HepG2 (cell line): Measurements from ENCODE around the gene FBXO10. TPM values are rescaled to one million over a fixed set of nuclear protein-coding genes. Genes with fewer than 3 reads are reported as not detected.

Experiments
- CC2D1A ChIP-seq: sonication (generic); formaldehyde crosslinking; IDR thresholded peaks from 2 replicates; pipeline ENCODE4 v1.8.1; 2023; ENCODE audit warnings: mild to moderate bottlenecking, missing genetic modification reagents
- DR1 ChIP-seq: sonication (generic); formaldehyde crosslinking; IDR thresholded peaks from 2 replicates; pipeline ENCODE4 v1.8.0; 2021; ENCODE audit warnings: mild to moderate bottlenecking, missing genetic modification reagents, inconsistent platforms
- DRAP1 ChIP-seq: IDR thresholded peaks from 2 replicates; pipeline ENCODE4 v1.6.1; 2016; ENCODE audit warnings: missing genetic modification reagents, missing compliant biosample characterization
- ELF4 ChIP-seq: sonication (generic); formaldehyde crosslinking; IDR thresholded peaks from 2 replicates; pipeline ENCODE4 v1.5.0; 2020; ENCODE audit warnings: missing genetic modification reagents, mild to moderate bottlenecking, moderate library complexity, borderline replicate concordance
- FOXP4 ChIP-seq: sonication (generic); formaldehyde crosslinking; IDR thresholded peaks from 2 replicates; pipeline ENCODE4 v1.4.0; 2020; ENCODE audit warnings: missing genetic modification reagents
- GPN1 ChIP-seq: sonication (generic); formaldehyde crosslinking; IDR thresholded peaks from 2 replicates; pipeline ENCODE4 v1.5.1; 2020; ENCODE audit warnings: missing genetic modification reagents, borderline replicate concordance
- HMG20A ChIP-seq: IDR thresholded peaks from 2 replicates; pipeline ENCODE4 v1.6.1; 2016; ENCODE audit warnings: borderline replicate concordance
- KAT8 ChIP-seq: IDR thresholded peaks from 2 replicates; pipeline ENCODE4 v1.6.1; 2016; ENCODE audit warnings: missing genetic modification reagents, missing compliant biosample characterization
- MAF1 ChIP-seq: sonication (generic); formaldehyde crosslinking; IDR thresholded peaks from 2 replicates; pipeline ENCODE4 v1.5.0; 2020; ENCODE audit warnings: missing genetic modification reagents, borderline replicate concordance
- MEF2D ChIP-seq: sonication (generic); formaldehyde crosslinking; IDR thresholded peaks from 2 replicates; pipeline ENCODE4 v1.5.1; 2020; ENCODE audit warnings: mild to moderate bottlenecking, missing genetic modification reagents
- MIER2 ChIP-seq: IDR thresholded peaks from 2 replicates; pipeline ENCODE4 v1.6.1; 2016; ENCODE audit warnings: missing biosample characterization, missing genetic modification reagents
- PPARG ChIP-seq: conservative IDR thresholded peaks from 2 replicates; pipeline ENCODE4 v1.6.1; 2016; ENCODE audit warnings: missing biosample characterization, missing genetic modification reagents
- RFXAP ChIP-seq: sonication (generic); formaldehyde crosslinking; IDR thresholded peaks from 2 replicates; pipeline ENCODE4 v1.4.0; 2020; ENCODE audit warnings: missing genetic modification reagents, borderline replicate concordance
- SMYD3 ChIP-seq: sonication (generic); formaldehyde crosslinking; IDR thresholded peaks from 2 replicates; pipeline ENCODE4 v1.8.1; 2023; ENCODE audit warnings: mild to moderate bottlenecking, missing genetic modification reagents
- STAT6 ChIP-seq: sonication (generic); formaldehyde crosslinking; IDR thresholded peaks from 2 replicates; pipeline ENCODE4 v1.4.0; 2020; ENCODE audit warnings: missing genetic modification reagents, mild to moderate bottlenecking, borderline replicate concordance
- TSC22D2 ChIP-seq: sonication (generic); formaldehyde crosslinking; IDR thresholded peaks from 2 replicates; pipeline ENCODE4 v1.5.1; 2020; ENCODE audit warnings: missing genetic modification reagents, mild to moderate bottlenecking, borderline replicate concordance
- XRCC5 ChIP-seq: fragments of 200-400 bp; formaldehyde crosslinking; optimal IDR thresholded peaks from 2 replicates; pipeline ENCODE3; 2017; ENCODE audit warnings: mild to moderate bottlenecking, low read length
- YEATS4 ChIP-seq: sonication (generic); formaldehyde crosslinking; IDR thresholded peaks from 2 replicates; pipeline ENCODE4 v1.4.0; 2020; ENCODE audit warnings: missing genetic modification reagents, borderline replicate concordance
- ZBTB20 ChIP-seq: sonication (generic); formaldehyde crosslinking; IDR thresholded peaks from 2 replicates; pipeline ENCODE4 v1.8.1; 2023; ENCODE audit warnings: missing genetic modification reagents, low read depth, mild to moderate bottlenecking, borderline replicate concordance
- ZFY ChIP-seq: sonication (generic); formaldehyde crosslinking; IDR thresholded peaks from 2 replicates; pipeline ENCODE4 v1.4.0; 2020; ENCODE audit warnings: missing genetic modification reagents
- ZNF343 ChIP-seq: sonication (generic); formaldehyde crosslinking; IDR thresholded peaks from 2 replicates; pipeline ENCODE4 v1.4.0; 2020; ENCODE audit warnings: mild to moderate bottlenecking, missing genetic modification reagents
- ZNF550 ChIP-seq: sonication (generic); formaldehyde crosslinking; IDR thresholded peaks from 2 replicates; pipeline ENCODE4 v1.4.0; 2020; ENCODE audit warnings: mild to moderate bottlenecking, missing genetic modification reagents, borderline replicate concordance
- ZNF558 ChIP-seq: sonication (generic); formaldehyde crosslinking; IDR thresholded peaks from 2 replicates; pipeline ENCODE4 v1.9.0; 2022; ENCODE audit warnings: mild to moderate bottlenecking, missing genetic modification reagents, borderline replicate concordance
- ZNF614 ChIP-seq: IDR thresholded peaks from 2 replicates; pipeline ENCODE4 v1.6.1; 2018; ENCODE audit warnings: missing biosample characterization, missing genetic modification reagents, inconsistent platforms, borderline replicate concordance
- ZSCAN12 ChIP-seq: sonication (generic); formaldehyde crosslinking; IDR thresholded peaks from 2 replicates; pipeline ENCODE4 v1.9.0; 2021; ENCODE audit warnings: mild to moderate bottlenecking, missing genetic modification reagents
- polyA plus RNA-seq, 8 experiments: library from polyadenylated mRNA; depleted of rRNA in 3 of 8; stranded (reverse) in 7 of 8; unstranded in 1 of 8; fragments of >200 nt; fragmentation: Illumina TruSeq in 4 of 8; extraction: Trizol in 4 of 8; gene quantifications; 2 replicates each; pipeline versions ENCODE4 v1.2.1 to v1.2.3, GENCODE V29; 2011 to 2016; ENCODE audit warnings: low read depth in 4 of 8, missing spikeins in 1 of 8, mixed read lengths in 1 of 8; ENCODE audit not compliant: insufficient read depth in 1 of 8
- total RNA-seq, 5 experiments: library from RNA; depleted of rRNA; stranded (reverse); fragments of >200 nt; fragmentation: Illumina TruSeq; extraction: Trizol; gene quantifications; 2 replicates each; pipeline ENCODE4 v1.2.3, GENCODE V29; 2016; ENCODE audit warnings: low read depth in 1 of 5
- TF ChIP-seq, protein P1 (sequence below): sonication (generic); formaldehyde crosslinking; IDR thresholded peaks from 2 replicates; pipeline ENCODE4 v1.8.1; 2023; ENCODE audit warnings: missing genetic modification reagents, mild to moderate bottlenecking, borderline replicate concordance

Gene FBXO10
- total and polyA plus RNA-seq, 2 of the 13 experiments (the other 11 are each of a cell fraction or from before 2014, with no cell fraction given): 3.1 to 5.1 TPM

- TF ChIP-seq FOXP4 (peak; percentile 79), ZNF550 (CRISPR knock-in tag) (no peak), XRCC5 (peak; percentile 41), STAT6 (peak; percentile 73; the same call in 1 of the 2 replicates), ZNF343 (CRISPR knock-in tag) (peak; percentile 95), MAF1 (CRISPR knock-in tag) (0 out of 2 replicates have a peak, but pooled peaks have one; percentile 28), GPN1 (CRISPR knock-in tag) (no peak), CC2D1A (no peak), DRAP1 (peak; percentile 50; the same call in 1 of the 2 replicates), PPARG (peak; percentile 91), RFXAP (CRISPR knock-in tag) (peak; percentile 90; the same call in 1 of the 2 replicates), ZNF614 (peak; percentile 93), MIER2 (CRISPR knock-in tag) (peak; percentile 68), ELF4 (CRISPR knock-in tag) (no peak), SMYD3 (peak; percentile 39; the same call in 1 of the 2 replicates), KAT8 (CRISPR knock-in tag) (peak; percentile 85), ZNF558 (no peak), ZFY (peak; percentile 83), ZSCAN12 (0 out of 2 replicates have a peak, but pooled peaks have one; percentile 68), MEF2D (CRISPR knock-in tag) (peak; percentile 91), ZBTB20 (peak; percentile 94; the same call in 1 of the 2 replicates), DR1 (CRISPR knock-in tag) (no peak; the same call in 1 of the 2 replicates), YEATS4 (peak; percentile 86), HMG20A (CRISPR knock-in tag) (peak; percentile 60; the same call in 1 of the 2 replicates), TSC22D2 (CRISPR knock-in tag) (no peak)
- TF ChIP-seq, protein P1, sequence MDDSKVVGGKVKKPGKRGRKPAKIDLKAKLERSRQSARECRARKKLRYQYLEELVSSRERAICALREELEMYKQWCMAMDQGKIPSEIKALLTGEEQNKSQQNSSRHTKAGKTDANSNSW (CRISPR knock-in tag): no peak
Measured at GRCh38 chr9:37508135-37508833, 67.9 kb downstream of the FBXO10 start (continued).
